ENCODE data around the gene AFF3.

DNA sequence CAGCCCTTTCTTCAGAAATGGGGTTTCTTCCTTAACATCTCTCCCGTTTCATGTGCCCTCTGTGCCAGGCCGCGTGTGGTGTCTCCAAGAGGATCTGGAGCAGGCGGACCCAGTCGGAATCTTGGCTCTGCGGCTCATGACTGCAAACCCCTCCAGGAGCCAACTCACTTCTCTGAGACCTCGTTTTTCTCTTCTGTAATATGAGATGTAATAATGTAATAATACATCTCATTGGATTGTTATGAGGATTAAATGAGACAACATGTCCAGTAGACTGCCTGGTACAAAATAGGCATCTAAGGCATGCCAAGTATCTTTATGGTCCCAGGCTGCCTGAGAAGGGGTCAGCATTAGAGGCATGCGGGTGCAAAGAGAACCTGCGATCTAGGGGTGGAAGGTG, 431.2 kb downstream of the AFF3 start:
- TF ChIP-seq TAF1 (IDR thresholded peaks at IDR 0.05; ENCODE audit: borderline replicate concordance, insufficient read depth, low read length) (no peak), POLR2AphosphoS5 (IDR thresholded peaks at IDR 0.05; ENCODE audit: low read depth, low read length) (no peak), SIN3A (IDR thresholded peaks at IDR 0.05; ENCODE audit: borderline replicate concordance, insufficient read depth, low read length) (no peak)
- TF ChIP-seq, protein P1, sequence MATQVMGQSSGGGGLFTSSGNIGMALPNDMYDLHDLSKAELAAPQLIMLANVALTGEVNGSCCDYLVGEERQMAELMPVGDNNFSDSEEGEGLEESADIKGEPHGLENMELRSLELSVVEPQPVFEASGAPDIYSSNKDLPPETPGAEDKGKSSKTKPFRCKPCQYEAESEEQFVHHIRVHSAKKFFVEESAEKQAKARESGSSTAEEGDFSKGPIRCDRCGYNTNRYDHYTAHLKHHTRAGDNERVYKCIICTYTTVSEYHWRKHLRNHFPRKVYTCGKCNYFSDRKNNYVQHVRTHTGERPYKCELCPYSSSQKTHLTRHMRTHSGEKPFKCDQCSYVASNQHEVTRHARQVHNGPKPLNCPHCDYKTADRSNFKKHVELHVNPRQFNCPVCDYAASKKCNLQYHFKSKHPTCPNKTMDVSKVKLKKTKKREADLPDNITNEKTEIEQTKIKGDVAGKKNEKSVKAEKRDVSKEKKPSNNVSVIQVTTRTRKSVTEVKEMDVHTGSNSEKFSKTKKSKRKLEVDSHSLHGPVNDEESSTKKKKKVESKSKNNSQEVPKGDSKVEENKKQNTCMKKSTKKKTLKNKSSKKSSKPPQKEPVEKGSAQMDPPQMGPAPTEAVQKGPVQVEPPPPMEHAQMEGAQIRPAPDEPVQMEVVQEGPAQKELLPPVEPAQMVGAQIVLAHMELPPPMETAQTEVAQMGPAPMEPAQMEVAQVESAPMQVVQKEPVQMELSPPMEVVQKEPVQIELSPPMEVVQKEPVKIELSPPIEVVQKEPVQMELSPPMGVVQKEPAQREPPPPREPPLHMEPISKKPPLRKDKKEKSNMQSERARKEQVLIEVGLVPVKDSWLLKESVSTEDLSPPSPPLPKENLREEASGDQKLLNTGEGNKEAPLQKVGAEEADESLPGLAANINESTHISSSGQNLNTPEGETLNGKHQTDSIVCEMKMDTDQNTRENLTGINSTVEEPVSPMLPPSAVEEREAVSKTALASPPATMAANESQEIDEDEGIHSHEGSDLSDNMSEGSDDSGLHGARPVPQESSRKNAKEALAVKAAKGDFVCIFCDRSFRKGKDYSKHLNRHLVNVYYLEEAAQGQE (IDR thresholded peaks at IDR 0.05; ENCODE audit: insufficient read depth in 1 of 2, low read depth in 2 of 2, low read length in 2 of 2): no peak

All from PFSK-1 (cell line).